KMS-11 (cell line): ENCODE data around the gene SELPLG.

Experiments used
- H2AFZ ChIP-seq: fragments of 200-600 bp; sonication (generic); 2 replicates; pipeline ENCODE4 v1.6.1; 2016; ENCODE audit warnings: antibody characterized with exemption, mixed run types, low read depth
- H3K27ac ChIP-seq: fragments of 200-600 bp; sonication (generic); 2 replicates; pipeline ENCODE4 v1.6.1; 2016; ENCODE audit warnings: mild to moderate bottlenecking, mixed run types
- H3K27me3 ChIP-seq: fragments of 200-600 bp; sonication (generic); 2 replicates; pipeline ENCODE4 v1.6.1; 2017; ENCODE audit warnings: mild to moderate bottlenecking, low read depth, mixed run types, moderate library complexity; ENCODE audit not compliant: insufficient read depth
- H3K36me3 ChIP-seq: fragments of 200-600 bp; sonication (generic); 2 replicates; pipeline ENCODE4 v1.6.1; 2017; ENCODE audit warnings: mild to moderate bottlenecking, mixed run types; ENCODE audit not compliant: insufficient read depth
- H3K4me1 ChIP-seq: fragments of 200-600 bp; sonication (generic); 2 replicates; pipeline ENCODE4 v1.6.1; 2016; ENCODE audit warnings: mild to moderate bottlenecking, low read depth, mixed run types; ENCODE audit not compliant: poor library complexity, severe bottlenecking
- H3K4me2 ChIP-seq: fragments of 200-600 bp; sonication (generic); 2 replicates; pipeline ENCODE4 v1.7.0; 2016; ENCODE audit warnings: mild to moderate bottlenecking, mixed run types
- H3K4me3 ChIP-seq: fragments of 200-600 bp; sonication (generic); IDR thresholded peaks from 2 replicates; pipeline ENCODE4 v1.6.1; 2017; ENCODE audit warnings: low read depth, low read length, mixed read lengths; ENCODE audit not compliant: insufficient read depth
- H3K79me2 ChIP-seq: fragments of 200-600 bp; sonication (generic); 2 replicates; pipeline ENCODE4 v1.6.1; 2016; ENCODE audit warnings: low read depth, mixed run types; ENCODE audit not compliant: insufficient read depth
- H3K9ac ChIP-seq: fragments of 200-600 bp; sonication (generic); 2 replicates; pipeline ENCODE4 v1.6.1; 2016; ENCODE audit warnings: mild to moderate bottlenecking, mixed run types
- H4K20me1 ChIP-seq: fragments of 200-600 bp; sonication (generic); 2 replicates; pipeline ENCODE4 v1.6.1; 2016; ENCODE audit warnings: mild to moderate bottlenecking, mixed run types; ENCODE audit not compliant: insufficient read depth
- CTCF ChIP-seq: fragments of 200-600 bp; sonication (generic); conservative IDR thresholded peaks from 2 replicates; pipeline ENCODE4 v1.6.1; 2017; ENCODE audit warnings: low read depth, mild to moderate bottlenecking, antibody characterized with exemption, low read length, moderate library complexity, mixed read lengths

Gene SELPLG

GRCh38 chr12:108584456-108585065, 49.1 kb downstream of the SELPLG start:
- H2AFZ ChIP-seq = no peak overlapping the region
- no peak overlapping the region for H3K4me2 ChIP-seq
- H3K4me3 ChIP-seq = no peak overlapping the region
- no peak for TF ChIP-seq CTCF
- H3K4me1 ChIP-seq = peaks cover 18% of the 10 kb centered on the region
- H3K27me3 ChIP-seq = no peaks in the 10 kb centered on the region
- H4K20me1 ChIP-seq = no peaks in the 10 kb centered on the region
- no peaks in the 10 kb centered on the region for H3K36me3 ChIP-seq
- H3K9ac ChIP-seq = no peak overlapping the region
- H3K79me2 ChIP-seq = no peaks in the 10 kb centered on the region
- H3K27ac ChIP-seq = no peak overlapping the region

DNA sequence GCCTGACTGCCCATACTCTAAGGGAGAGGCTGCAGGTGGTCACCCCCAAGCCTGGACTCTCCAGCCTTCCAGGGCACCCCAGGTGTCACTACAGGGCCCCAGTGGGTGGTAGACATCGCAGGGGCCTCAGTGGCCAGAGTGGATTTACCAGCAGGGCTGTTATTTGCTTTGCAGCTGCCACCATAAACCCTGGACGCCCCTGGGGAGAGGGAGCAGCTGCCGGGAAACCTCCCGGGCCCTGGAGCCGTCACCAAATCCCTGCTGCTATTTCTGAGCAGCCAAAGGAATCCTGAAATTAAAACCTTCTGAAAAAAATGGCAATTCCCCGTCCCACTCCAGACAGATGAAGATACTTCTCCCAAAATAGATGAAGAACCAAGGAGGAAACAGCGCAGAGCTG, 49.7 kb downstream of the SELPLG start:
- no peaks in the 10 kb centered on the region for H3K79me2 ChIP-seq
- no peaks in the 10 kb centered on the region for H4K20me1 ChIP-seq
- peaks cover 15% of the 10 kb centered on the region for H3K4me1 ChIP-seq
- H3K36me3 ChIP-seq = no peaks in the 10 kb centered on the region
- H3K4me2 ChIP-seq = no peak overlapping the region
- no peak overlapping the region for H3K27ac ChIP-seq
- no peaks in the 10 kb centered on the region for H3K27me3 ChIP-seq
- H3K4me3 ChIP-seq = no peak overlapping the region
- H3K9ac ChIP-seq = no peak overlapping the region
- TF ChIP-seq CTCF = no peak
- no peak overlapping the region for H2AFZ ChIP-seq

DNA sequence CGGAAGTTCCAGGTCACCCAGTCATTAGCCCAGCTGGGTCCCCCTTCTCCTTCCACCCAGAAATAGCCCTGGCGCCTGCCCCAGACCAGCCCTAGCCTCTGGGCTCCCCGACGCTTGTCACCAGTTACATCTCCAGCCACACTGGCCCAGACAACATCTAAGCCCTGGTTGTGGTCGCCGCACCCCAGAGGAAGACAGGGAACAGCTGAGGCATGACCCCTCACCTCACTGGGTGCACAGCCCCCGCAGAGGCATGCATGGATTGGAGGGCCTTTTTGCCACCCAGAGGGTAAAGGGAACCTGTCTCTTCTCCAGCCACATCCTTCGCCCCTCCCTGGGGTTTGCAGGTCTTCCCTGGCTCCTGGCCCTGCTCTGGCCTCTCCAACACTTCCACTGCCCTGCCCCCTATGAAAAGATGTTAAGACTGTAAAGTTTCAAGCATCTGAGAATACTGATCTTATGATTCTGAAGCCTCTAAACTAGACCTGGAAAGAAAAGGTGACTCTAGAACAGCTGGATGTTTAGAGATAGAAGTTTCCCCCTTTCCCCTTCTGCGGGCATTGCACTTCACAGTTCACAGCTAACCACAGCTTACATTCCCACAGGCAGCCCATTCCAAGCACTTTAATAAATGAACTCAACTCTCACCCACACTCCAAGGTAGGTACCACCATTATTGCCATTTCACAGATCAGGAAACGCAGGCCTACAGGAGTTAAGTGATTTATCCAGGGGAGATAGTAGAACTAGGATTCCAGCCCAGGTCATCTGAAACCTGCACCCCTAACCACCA, 50.5 kb downstream of the SELPLG start:
- Histone ChIP-seq H3K4me1 (peaks cover 11% of the 10 kb centered on the region), H3K79me2 (no peaks in the 10 kb centered on the region), H3K27ac (no peak overlapping the region), H3K36me3 (no peaks in the 10 kb centered on the region), H3K4me2 (no peak overlapping the region), H3K4me3 (no peak overlapping the region), H4K20me1 (no peaks in the 10 kb centered on the region), H3K9ac (no peak overlapping the region), H2AFZ (no peak overlapping the region), H3K27me3 (no peaks in the 10 kb centered on the region)
- no peak for TF ChIP-seq CTCF

GRCh38 chr12:108582509-108582908, 51.2 kb downstream of the SELPLG start:
- Histone ChIP-seq H3K27me3 (no peaks in the 10 kb centered on the region), H2AFZ (no peak overlapping the region), H3K79me2 (no peaks in the 10 kb centered on the region), H3K27ac (no peak overlapping the region), H3K4me1 (peaks cover 13% of the 10 kb centered on the region), H3K9ac (no peak overlapping the region), H3K4me2 (no peak overlapping the region), H4K20me1 (no peaks in the 10 kb centered on the region), H3K36me3 (no peaks in the 10 kb centered on the region), H3K4me3 (no peak overlapping the region)
- TF ChIP-seq CTCF = no peak
